ENCODE data around the gene DZANK1.
"Not testable (repeated sequence)": the region's sequence is repeated elsewhere in the genome, so short reads cannot be mapped to it uniquely, and the experiment has no call there.

Gene DZANK1

DNA sequence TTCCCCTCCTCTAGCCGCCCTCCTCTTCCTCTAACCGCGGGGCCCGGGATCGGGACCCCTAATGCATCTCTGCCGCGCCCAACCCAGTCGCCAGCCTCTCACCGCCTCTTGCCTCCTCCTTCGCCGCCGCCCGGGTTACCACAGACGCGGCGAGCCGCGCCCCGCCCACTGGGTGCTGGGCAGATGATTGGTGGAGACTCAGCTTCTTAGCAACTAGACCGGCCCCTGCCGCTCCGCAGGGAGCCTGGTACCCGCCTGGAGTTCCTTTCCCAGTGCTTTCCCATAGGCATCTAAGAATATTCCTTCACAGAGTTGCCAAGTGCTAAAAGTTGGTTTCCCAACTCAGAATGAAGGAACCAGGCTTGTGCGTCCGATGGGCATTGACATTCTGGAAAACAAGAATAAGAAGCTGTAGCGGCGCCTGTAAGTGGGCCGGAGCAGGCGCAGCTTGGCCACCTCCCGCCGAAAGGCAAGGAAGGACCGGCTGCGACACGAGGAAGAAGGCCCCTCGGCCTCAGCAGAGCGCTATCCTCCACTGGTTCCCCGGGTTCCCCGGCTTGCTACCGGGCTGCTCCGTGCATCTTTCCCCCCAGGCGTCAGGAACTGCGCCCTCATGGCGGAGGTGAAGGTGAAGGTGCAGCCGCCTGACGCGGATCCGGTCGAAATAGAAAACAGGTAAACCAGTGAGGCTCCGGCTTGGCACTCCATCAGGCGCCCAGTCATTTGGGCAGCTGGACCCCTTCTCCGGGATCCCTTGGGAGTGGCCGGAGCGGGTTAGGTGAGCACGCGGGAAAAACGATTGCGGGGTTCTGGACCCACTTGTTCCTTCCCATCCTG, at the start of gene DZANK1, which contains the start of gene POLR3F:
TSS of gene DZANK1 (minus strand) at position 137 of the 837 bp plus-strand sequence. CDS start 1,672 bp downstream, outside the sequence.
TSS of gene POLR3F (plus strand) at position 497 of the 837 bp plus-strand sequence. CDS start at position 614, 117 bp downstream.
- peak; percentile 95 for DNase-seq (ENCODE audit: low read depth)

- DNase-seq (ENCODE audit: low read depth), result no peak
Observed at GRCh38 chr20:18515973-18516372, 49.1 kb upstream of the DZANK1 start.

GRCh38 chr20:18514127-18514526, 47.3 kb upstream of the DZANK1 start:
- DNase-seq (ENCODE audit: low read depth), result no peak

DNA sequence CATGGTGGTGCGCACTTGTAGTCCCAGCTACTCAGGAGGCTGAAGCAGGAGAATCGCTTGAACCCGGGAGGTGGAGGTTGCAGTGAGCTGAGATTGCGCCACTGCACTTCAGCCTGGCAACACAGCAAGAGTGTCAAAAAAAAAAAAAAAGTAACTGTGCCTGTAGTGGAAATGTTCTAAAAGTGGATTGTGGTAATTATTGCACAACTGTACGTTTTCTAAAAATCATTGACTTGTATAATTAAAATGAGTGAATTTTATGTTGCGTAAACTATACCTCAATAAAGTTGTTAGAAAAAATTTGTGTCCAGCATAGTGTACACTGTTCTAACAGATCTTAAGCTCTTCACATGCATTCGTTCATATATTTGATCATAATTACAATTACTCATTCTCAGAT, 46.4 kb upstream of the DZANK1 start:
- no peak for DNase-seq (ENCODE audit: low read depth)

GRCh38 chr20:18511571-18511970, 44.7 kb upstream of the DZANK1 start:
- DNase-seq (ENCODE audit: low read depth), result no peak

DNA sequence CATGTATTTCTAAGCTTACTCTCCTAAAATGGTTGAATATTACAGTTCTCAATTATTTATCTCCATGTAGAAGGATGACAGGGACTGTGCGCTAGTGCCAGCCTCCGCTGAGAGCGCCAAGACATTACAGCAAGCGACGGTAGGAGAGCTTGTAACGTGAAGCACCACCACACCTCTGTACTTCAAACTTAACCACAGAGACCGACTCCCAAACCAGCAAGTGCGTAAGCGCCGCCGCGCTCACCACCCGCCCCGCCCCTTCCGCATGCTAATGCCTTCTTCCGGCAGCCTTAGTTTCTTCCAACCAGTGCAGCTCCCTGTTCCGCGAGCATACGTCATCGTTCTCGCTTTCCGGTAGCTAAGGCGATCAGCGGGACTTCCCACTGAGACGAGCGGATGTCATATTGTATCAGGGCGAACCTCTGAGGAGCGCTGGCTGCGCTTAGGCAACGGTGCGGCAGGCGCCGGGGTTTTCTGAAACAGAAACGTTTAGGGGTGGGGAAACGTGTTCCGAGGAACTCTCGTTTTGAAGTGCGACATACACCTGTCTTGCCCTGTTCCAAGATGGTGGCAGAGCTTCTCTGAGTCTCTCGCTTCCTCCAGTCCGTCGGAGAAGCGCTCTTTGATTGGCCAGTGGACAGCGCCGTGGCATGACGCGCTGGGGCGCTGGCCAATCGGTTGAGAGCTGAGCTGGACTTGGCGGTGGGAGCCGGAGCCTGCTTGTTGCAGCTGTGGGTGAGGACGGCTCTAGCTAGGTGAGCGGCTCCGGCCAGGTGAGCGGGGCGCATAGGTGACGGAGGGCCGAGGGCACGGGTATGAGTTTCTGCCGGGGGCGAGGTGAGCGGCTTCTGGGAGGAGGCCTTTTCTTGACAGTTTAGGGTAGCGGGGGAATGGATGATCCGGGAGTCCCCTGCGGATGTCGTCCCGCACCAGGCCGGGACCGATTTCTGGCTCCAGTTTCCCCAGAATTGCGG, 40.7 kb upstream of the DZANK1 start, which contains the start of gene SEC23B:
TSS of gene SEC23B (plus strand) at position 723 of the 974 bp plus-strand sequence. CDS start 2,896 bp downstream, outside the sequence.
- DNase-seq (ENCODE audit: low read depth), result peak; percentile 96

- no peak for DNase-seq (ENCODE audit: low read depth)
Observed at GRCh38 chr20:18506744-18507143, 39.9 kb upstream of the DZANK1 start.

DNA sequence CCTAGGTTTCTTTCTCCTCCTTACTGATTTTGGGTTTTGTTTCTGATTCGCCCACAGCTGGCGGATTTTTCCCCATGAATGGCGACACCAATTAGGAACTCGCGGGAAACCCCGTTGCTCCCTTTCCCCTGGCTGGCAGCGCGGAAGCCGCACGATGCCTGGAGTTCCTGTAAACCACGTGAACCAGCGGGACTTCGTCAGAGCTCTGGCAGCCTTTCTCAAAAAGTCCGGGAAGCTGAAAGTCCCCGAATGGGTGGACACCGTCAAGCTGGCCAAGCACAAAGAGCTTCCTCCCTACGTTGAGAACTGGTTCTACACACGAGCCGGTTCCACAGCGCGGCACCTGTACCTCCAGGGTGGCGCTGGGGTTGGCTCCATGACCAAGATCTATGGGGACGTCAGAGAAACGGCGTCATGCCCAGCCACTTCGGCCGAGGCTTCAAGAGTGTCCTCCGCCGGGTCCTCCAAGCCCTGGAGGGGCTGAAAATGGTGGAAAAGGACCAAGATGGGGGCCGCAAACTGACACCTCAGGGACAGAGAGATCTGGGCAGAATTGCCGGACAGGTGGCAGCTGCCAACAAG, 37.7 kb upstream of the DZANK1 start:
- peak; percentile 41 for DNase-seq (ENCODE audit: low read depth)

DNA sequence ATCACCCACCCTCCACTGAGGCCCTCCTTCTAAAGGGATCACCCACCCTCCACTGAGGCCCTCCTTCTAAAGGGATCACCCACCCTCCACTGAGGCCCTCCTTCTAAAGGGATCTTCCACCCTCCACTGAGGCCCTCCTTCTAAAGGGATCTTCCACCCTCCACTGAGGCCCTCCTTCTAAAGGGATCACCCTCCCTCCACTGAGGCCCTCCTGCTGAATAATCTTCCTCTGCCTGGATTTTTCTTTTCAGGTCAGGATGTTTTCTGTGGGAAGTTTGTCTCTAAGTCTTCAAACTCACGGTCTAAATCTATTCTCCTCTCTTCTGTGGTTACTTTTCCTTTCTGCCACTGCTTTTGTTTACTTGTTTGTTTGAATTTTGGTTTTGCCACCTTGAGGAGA, 34.8 kb upstream of the DZANK1 start:
- DNase-seq (ENCODE audit: low read depth), result not testable (repeated sequence)

GRCh38 chr20:18497603-18498002, 30.8 kb upstream of the DZANK1 start:
- no peak for DNase-seq (ENCODE audit: low read depth)

GRCh38 chr20:18496740-18497592, 30.1 kb upstream of the DZANK1 start, which contains the start of gene RBBP9:
Gene RBBP9, minus strand, starts transcription at chr20:18497225. Its CDS starts 58 bp downstream, at chr20:18497167.
- peak; percentile 76 for DNase-seq (ENCODE audit: low read depth)

DNA sequence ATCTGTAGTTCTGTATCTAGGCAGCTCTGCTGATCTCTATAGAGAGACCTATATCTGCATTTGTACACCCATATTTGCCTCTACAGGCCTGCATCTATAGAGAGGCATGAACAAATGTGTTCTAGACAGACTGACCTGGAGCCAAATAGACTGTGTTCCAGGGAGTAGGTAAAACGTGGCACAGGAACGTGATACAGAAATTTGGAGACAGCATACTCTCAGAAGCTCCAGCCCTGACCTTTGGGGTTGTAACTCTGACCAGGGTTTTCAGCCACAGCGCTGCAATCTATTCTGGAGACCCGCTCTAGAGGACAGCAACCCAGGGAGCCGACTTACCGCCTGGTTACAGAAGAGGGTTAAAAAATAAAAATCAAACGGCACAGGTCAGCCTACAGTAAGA, 29.2 kb upstream of the DZANK1 start:
- no peak for DNase-seq (ENCODE audit: low read depth)

DNA sequence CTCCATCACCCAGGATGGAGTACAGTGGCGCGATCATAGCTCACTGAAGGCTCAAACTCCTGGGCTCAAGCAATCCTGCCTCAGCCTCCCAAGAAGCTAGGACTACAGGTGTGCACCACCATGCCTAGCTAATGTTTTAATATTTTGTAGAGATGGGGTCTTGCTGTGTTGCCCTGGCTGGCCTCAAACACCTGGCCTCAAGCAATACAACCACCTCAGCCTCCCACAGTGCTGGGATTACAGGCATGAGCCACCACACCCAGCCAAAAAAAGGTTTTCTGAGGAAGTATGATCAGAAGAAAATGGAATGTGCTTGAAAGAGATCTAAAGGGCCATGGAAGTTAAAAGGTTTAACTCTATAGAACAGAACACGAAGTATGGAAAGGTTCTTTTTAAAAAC, 21.5 kb upstream of the DZANK1 start:
- no peak for DNase-seq (ENCODE audit: low read depth)

DNA sequence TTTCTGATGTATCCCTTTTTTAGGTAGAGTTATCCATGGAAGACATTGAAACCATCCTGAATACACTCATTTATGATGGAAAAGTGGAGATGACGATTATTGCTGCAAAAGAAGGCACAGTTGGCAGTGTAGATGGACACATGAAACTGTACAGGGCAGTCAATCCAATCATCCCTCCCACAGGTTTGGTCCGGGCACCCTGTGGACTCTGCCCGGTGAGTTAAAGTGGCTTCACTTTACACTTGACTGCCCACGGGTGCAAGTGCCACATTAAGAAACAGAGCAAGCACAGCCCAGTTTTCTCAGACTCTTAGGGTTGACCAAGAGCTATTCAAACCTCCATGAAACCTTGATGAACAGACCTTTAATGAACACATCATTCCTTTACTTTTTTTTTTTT, 14.8 kb upstream of the DZANK1 start:
- DNase-seq (ENCODE audit: low read depth), result no peak

DNA sequence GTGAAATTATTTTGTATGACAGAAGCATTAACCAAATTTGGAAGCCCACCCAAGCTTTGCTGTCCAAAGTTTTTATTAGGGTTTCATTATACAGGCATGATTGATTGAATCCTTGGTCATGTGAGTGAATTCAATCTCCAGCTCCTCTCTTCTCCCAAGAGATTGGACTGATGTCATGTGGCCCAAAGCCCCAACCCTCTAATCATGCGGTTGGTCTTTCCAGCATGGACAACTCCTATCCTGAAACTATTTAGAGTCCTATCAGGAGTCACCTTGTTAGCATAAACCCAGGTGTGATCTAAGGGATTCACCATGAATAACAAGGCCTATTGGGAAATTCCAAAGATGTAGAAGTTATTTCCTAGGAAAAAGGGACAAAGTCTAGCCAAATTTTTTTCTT, 11.0 kb upstream of the DZANK1 start:
- DNase-seq (ENCODE audit: low read depth), result no peak

DNA sequence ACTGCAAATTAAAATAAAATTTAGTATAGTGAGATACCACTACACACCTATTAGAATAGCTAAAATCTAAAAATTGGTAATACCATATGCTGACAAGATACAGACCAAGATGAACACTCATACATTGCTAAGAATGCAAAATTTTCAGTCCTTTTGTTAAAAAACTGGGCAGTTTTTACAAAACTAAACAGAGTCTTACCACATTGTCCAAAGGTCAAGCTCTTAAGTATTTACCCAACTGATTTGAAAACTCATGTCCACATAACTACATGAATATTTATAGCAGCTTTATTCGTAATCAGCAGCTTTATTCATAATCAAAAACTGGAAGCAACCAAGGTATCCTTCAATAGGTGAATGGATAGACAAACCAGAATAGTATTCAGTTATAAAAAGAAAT, 10.4 kb upstream of the DZANK1 start:
- no peak for DNase-seq (ENCODE audit: low read depth)

GRCh38 chr20:18466574-18466893, 296 bp downstream of the DZANK1 start:
- DNase-seq (ENCODE audit: low read depth), result no peak

GRCh38 chr20:18465536-18466200, 1.2 kb downstream of the DZANK1 start:
- DNase-seq (ENCODE audit: low read depth), result no peak

- no peak for DNase-seq (ENCODE audit: low read depth)
Observed at GRCh38 chr20:18456600-18456999, 10.2 kb downstream of the DZANK1 start.

- no peak for DNase-seq (ENCODE audit: low read depth)
Observed at GRCh38 chr20:18443886-18444285, 22.9 kb downstream of the DZANK1 start.

DNA sequence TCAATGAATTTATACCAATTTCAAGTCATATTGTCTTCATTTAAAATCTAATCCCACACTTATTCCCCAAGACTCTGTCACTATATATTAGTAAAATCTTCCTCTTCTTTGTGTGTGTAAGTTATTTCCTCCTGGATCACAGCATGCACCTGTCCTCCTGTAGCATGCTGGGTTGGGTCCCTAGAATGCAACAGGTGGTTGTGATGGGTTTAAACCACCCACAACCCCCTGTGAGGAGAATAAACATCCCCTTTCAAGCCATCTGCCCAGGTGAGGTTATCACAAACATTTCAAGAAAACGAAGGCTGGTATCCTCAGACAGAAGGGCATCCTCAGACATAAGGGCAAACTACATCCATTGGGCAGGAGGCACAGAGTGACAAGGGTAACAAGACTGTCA, 26.4 kb downstream of the DZANK1 start:
- no peak for DNase-seq (ENCODE audit: low read depth)
